Thoracic aorta (tissue), 2 donors: ENCODE results near the gene FTH1. TPM values are rescaled to one million over a fixed set of nuclear protein-coding genes. Genes with fewer than 3 reads are reported as not detected.

Experiments used
- ATAC-seq: fragments of 150-250 bp; one replicate; pipeline ENCODE4 v1.8.0; 2017; ENCODE audit warnings: low read depth; ENCODE audit not compliant: insufficient number of reproducible peaks, low FRiP score
- DNase-seq: peaks from one replicate; pipeline ENCODE4 v3.0.0-alpha.2; 2020; ENCODE audit warnings: low spot score
- H3K27ac ChIP-seq, 2 donors: fragments of 200-600 bp; sonication (generic); 1 replicate in 1 of 2; 2 replicates in 1 of 2; pipeline ENCODE4 v1.5.1; 2016; ENCODE audit warnings: mild to moderate bottlenecking in 2 of 2, moderate library complexity in 2 of 2
- H3K27me3 ChIP-seq: fragments of 200-600 bp; sonication (generic); replicated peaks from 2 replicates; pipeline ENCODE4 v1.6.0; 2016; ENCODE audit warnings: mild to moderate bottlenecking; ENCODE audit not compliant: insufficient read depth
- H3K36me3 ChIP-seq: fragments of 200-600 bp; sonication (generic); one replicate; pipeline ENCODE4 v1.5.1; 2016
- H3K4me1 ChIP-seq, 2 donors: fragments of 200-600 bp; sonication (generic); 1 replicate in 1 of 2; 2 replicates in 1 of 2; pipeline versions ENCODE4 v1.5.1 to v1.6.0; 2016; ENCODE audit warnings: low read depth in 2 of 2, mild to moderate bottlenecking in 1 of 2; ENCODE audit not compliant: control insufficient read depth in 1 of 2
- H3K4me3 ChIP-seq: fragments of 200-600 bp; sonication (generic); 2 replicates; pipeline ENCODE4 v1.5.1; 2016; ENCODE audit warnings: mild to moderate bottlenecking
- H3K9me3 ChIP-seq: fragments of 200-600 bp; sonication (generic); 2 replicates; pipeline ENCODE4 v1.5.1; 2016
- total RNA-seq, 2 donors: library from RNA; depleted of rRNA; stranded (reverse); fragments of >200 nt; gene quantifications; one replicate each; pipeline versions ENCODE4 v1.1.0 to v1.2.3, GENCODE V29; 2016
- TF ChIP-seq, protein P1 (sequence below): fragments of 200-600 bp; sonication (generic); IDR thresholded peaks from one replicate; pipeline ENCODE4 v1.5.1; 2019; ENCODE audit warnings: antibody characterized with exemption

The FTH1 gene
- total RNA-seq, 2 donors from 2014 or later, result 1,820 to 2,025 TPM

DNA sequence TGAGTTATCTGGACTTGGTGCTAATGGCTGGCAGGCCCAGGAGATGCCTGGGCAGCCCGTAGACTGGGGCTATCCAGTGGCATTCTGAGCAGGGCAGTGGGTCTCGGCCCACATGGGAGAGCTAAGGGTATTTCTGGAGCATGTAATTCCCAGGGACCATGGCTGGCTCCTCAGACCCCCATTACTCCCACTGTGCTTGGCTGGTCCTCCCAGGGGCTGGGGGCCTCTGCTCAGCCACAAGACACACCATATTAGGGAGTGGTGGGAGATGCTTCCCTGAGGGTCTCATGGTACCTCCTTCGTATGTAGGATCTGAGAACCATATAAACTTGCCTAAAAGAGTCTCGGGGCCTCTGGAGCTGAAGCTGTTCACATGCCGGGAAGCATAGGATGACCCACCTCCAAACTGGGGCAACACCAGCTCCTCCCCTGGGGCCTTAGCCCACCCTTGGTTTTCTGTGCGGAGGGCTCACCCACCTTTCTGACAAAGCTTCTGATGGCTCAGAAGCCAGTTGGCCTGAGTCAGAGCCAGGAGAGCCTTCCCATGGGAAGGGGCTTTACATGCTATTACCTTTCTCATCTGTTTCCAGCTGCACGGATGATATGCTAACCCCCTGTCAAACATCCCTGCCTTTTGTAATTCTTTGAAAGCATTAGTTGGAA, 9.5 kb upstream of the FTH1 start:
- Histone ChIP-seq H3K4me3 (no peak overlapping the region), H3K4me1 (peaks cover 42 to 74% of the 10 kb centered on the region in 2 donors), H3K36me3 (no peaks in the 10 kb centered on the region), H3K27me3 (no peaks in the 10 kb centered on the region), H3K27ac (no peak overlapping the region), H3K9me3 (no peaks in the 10 kb centered on the region)
- no peak for ATAC-seq
- TF ChIP-seq, protein P1, sequence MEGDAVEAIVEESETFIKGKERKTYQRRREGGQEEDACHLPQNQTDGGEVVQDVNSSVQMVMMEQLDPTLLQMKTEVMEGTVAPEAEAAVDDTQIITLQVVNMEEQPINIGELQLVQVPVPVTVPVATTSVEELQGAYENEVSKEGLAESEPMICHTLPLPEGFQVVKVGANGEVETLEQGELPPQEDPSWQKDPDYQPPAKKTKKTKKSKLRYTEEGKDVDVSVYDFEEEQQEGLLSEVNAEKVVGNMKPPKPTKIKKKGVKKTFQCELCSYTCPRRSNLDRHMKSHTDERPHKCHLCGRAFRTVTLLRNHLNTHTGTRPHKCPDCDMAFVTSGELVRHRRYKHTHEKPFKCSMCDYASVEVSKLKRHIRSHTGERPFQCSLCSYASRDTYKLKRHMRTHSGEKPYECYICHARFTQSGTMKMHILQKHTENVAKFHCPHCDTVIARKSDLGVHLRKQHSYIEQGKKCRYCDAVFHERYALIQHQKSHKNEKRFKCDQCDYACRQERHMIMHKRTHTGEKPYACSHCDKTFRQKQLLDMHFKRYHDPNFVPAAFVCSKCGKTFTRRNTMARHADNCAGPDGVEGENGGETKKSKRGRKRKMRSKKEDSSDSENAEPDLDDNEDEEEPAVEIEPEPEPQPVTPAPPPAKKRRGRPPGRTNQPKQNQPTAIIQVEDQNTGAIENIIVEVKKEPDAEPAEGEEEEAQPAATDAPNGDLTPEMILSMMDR, result no peak
- DNase-seq, result no peak

GRCh38 chr11:61976420-61976800, 9.0 kb upstream of the FTH1 start:
- H3K4me1 ChIP-seq, result peaks cover 43 to 78% of the 10 kb centered on the region in 2 donors
- no peak overlapping the region for H3K4me3 ChIP-seq
- TF ChIP-seq, protein P1, result no peak
- H3K27ac ChIP-seq, result no peak overlapping the region
- H3K27me3 ChIP-seq, result no peaks in the 10 kb centered on the region
- H3K36me3 ChIP-seq, result no peaks in the 10 kb centered on the region
- no peaks in the 10 kb centered on the region for H3K9me3 ChIP-seq
- DNase-seq (no peak), ATAC-seq (no peak)

- ATAC-seq (no peak), DNase-seq (no peak)
- H3K27ac ChIP-seq, result peak overlapping the region; percentile 98 to 99
- peak overlapping the region; percentile 0 for H3K4me3 ChIP-seq
- H3K9me3 ChIP-seq, result no peaks in the 10 kb centered on the region
- no peaks in the 10 kb centered on the region for H3K27me3 ChIP-seq
- TF ChIP-seq, protein P1, result no peak
- H3K4me1 ChIP-seq, result peaks cover 49 to 84% of the 10 kb centered on the region in 2 donors
- no peaks in the 10 kb centered on the region for H3K36me3 ChIP-seq
Observed at GRCh38 chr11:61975638-61976419, 8.4 kb upstream of the FTH1 start.

DNA sequence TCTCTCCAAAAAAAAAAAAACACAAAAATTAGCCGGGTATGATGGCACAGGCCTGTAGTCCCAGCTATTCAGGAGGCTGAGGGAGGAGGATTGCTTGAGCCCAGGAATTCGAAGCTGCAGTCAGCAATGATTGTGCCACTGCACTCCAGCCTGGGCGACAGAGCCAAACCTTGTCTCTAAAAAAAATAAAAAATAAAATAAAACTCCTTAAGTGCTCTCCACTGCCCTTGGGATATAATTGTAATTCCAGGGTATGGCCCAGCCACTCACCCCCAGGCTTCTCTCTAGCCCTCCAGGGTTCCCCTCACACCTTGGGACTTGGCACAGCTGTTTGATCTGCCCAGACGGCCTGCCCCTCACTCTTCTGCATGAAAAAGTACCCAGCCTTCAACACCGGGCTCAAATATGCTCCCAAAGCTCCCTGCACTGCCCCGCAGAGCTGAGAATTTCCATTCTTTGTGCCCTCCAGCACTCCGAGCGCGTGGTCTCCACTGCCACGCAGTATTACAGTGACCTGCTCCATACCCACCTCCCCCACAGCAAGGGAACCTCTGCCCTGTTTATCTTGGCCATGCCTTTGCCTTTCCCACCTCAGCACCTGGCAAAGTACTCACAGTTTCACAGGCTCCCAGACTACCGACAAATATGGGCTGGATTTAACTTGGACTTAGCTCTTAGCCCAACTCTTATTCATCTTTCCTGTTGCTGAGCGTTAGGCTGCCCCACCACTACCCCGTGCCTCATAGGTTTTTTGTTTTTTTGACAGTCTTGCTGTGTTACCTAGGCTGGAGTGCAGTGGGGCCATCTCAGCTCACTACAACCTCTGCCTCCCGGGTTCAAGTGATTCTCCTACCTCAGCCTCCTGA, 7.6 kb upstream of the FTH1 start:
- Histone ChIP-seq H3K4me3 (peak overlapping the region; percentile 0), H3K9me3 (no peaks in the 10 kb centered on the region), H3K4me1 (peaks cover 55 to 91% of the 10 kb centered on the region in 2 donors), H3K27ac (peak overlapping the region; percentile 98 to 99), H3K27me3 (no peaks in the 10 kb centered on the region), H3K36me3 (no peaks in the 10 kb centered on the region)
- TF ChIP-seq, protein P1, result no peak
- no peak for DNase-seq
- ATAC-seq, result peak; percentile 21
